Panc1 (cell line): ENCODE measurements around the gene PLCG2. TPM values are rescaled to one million over a fixed set of nuclear protein-coding genes. Genes with fewer than 3 reads are reported as not detected.
"Not testable (repeated sequence)": the region's sequence is repeated elsewhere in the genome, so short reads cannot be mapped to it uniquely, and the experiment has no call there.

ENCODE experiments used
- ATAC-seq: fragments of 200-7000 bp; cut with Tn5 transposase; 2 replicates; pipeline ENCODE4 v1.9.1; 2020; ENCODE audit warnings: mild to moderate bottlenecking, moderate library complexity
- BruUV-seq: library from RNA; stranded (reverse); fragments of 400-500 nt; replicated peaks from 2 replicates; lab custom pipeline; 2021; lab: Mats Ljungman, UMichigan
- CTCF ChIA-PET: fragments of 300-600 bp; sonication (Branson Sonifier 250); formaldehyde crosslinking; loops from one replicate; lab custom pipeline; 2022; ENCODE audit warnings: antibody characterized with exemption; lab: Charles Lee
- POLR2A ChIA-PET: fragments of 300-600 bp; sonication (Branson Sonifier 250); formaldehyde crosslinking; loops from one replicate; lab custom pipeline; 2022; ENCODE audit warnings: antibody characterized with exemption; lab: Charles Lee
- DNase-seq: peaks from one replicate; pipeline ENCODE4 v3.0.0-alpha.2; 2010; ENCODE audit warnings: low read depth, low spot score
- H3K27ac ChIP-seq: 2 replicates; pipeline ENCODE4 v1.5.1; 2011; ENCODE audit warnings: mild to moderate bottlenecking, low read length, inconsistent platforms
- H3K27me3 ChIP-seq: fragments of 200-500 bp; sonication (Bioruptor generic); 2 replicates; pipeline ENCODE4 v1.6.0; 2014; ENCODE audit warnings: low read length, inconsistent platforms; ENCODE audit not compliant: control insufficient read depth, insufficient read depth
- H3K36me3 ChIP-seq: fragments of 200-500 bp; sonication (Bioruptor generic); 2 replicates; pipeline ENCODE4 v1.5.1; 2014; ENCODE audit warnings: inconsistent platforms, mild to moderate bottlenecking, low read length, moderate library complexity; ENCODE audit not compliant: control insufficient read depth, insufficient read depth
- H3K4me1 ChIP-seq: 2 replicates; pipeline ENCODE4 v1.5.1; 2011; ENCODE audit warnings: inconsistent platforms, mild to moderate bottlenecking, low read length, moderate library complexity; ENCODE audit not compliant: control insufficient read depth, insufficient read depth
- H3K4me3 ChIP-seq, 2 experiments: 2 replicates each; pipeline ENCODE4 v1.5.1; 2011 to 2012; ENCODE audit warnings: low read depth in 2 of 2, low read length in 2 of 2, mild to moderate bottlenecking in 2 of 2, inconsistent platforms in 1 of 2, moderate library complexity in 1 of 2
- H3K9me3 ChIP-seq: fragments of 200-500 bp; sonication (Bioruptor generic); 2 replicates; pipeline ENCODE4 v1.5.1; 2014; ENCODE audit warnings: low read depth, mild to moderate bottlenecking, inconsistent platforms, low read length, moderate library complexity; ENCODE audit not compliant: control insufficient read depth, insufficient read depth
- CTCF ChIP-seq: fragments of 450-650 bp; IDR thresholded peaks from 2 replicates; pipeline ENCODE4 v1.5.1; 2017; ENCODE audit warnings: mild to moderate bottlenecking
- POLR2AphosphoS5 ChIP-seq: IDR thresholded peaks from 2 replicates; pipeline ENCODE4 v1.6.1; 2012; ENCODE audit warnings: mild to moderate bottlenecking, low read depth, low read length, moderate library complexity
- REST ChIP-seq, 2 experiments: IDR thresholded peaks; 2 replicates each; pipeline ENCODE4 v1.6.1; 2011 to 2012; ENCODE audit warnings: low read depth in 2 of 2, control low read depth in 1 of 2, low read length in 1 of 2, mild to moderate bottlenecking in 1 of 2, moderate library complexity in 1 of 2; ENCODE audit not compliant: insufficient read depth in 1 of 2
- SIN3A ChIP-seq: IDR thresholded peaks from 2 replicates; pipeline ENCODE4 v1.6.1; 2012; ENCODE audit warnings: low read depth, mild to moderate bottlenecking, low read length, moderate library complexity, borderline replicate concordance; ENCODE audit not compliant: insufficient read depth
- TCF7L2 ChIP-seq: IDR thresholded peaks from 2 replicates; pipeline ENCODE4 v1.6.1; 2011; ENCODE audit warnings: mild to moderate bottlenecking, low read depth, low read length, inconsistent platforms
- in situ Hi-C: cut with HindIII; loops from 2 replicates; pipeline ENCODE4 v1.10.0; 2016; ENCODE audit warnings: low sequenced_read_pairs, low pct_unique_long_range_greater_than_20kb
- intact Hi-C: fragments of 100-400 bp; cut with micrococcal nuclease; formaldehyde crosslinking; loops from one replicate; pipeline ENCODE4 v1.10.0; 2022; ENCODE audit not compliant: unreplicated experiment
- total RNA-seq: library from RNA; stranded (reverse); gene quantifications from one replicate; pipeline ENCODE4 v1.2.1, GENCODE V29; 2021; ENCODE audit not compliant: unreplicated experiment

PLCG2 gene
- total RNA-seq, 1 experiment from 2014 or later = 10.8 TPM

- POLR2A ChIA-PET = no interaction called here
- DNase-seq (no peak), ATAC-seq (no peak)
- intact Hi-C loops (no loop called here), in situ Hi-C loops (no loop called here)
- no peaks in the 10 kb centered on the region for H3K27me3 ChIP-seq
- no TSS peak for BruUV-seq
- TF ChIP-seq POLR2AphosphoS5 (no peak), SIN3A (no peak), REST (IDR thresholded peaks at IDR 0.05; ENCODE audit: insufficient read depth in 1 of 2, low read depth in 2 of 2, low read length in 1 of 2) (no peak), CTCF (no peak), TCF7L2 (no peak)
- H3K36me3 ChIP-seq = no peaks in the 10 kb centered on the region
- no peaks in the 10 kb centered on the region for H3K4me1 ChIP-seq
- CTCF ChIA-PET = no interaction called here
- no peak overlapping the region for H3K4me3 ChIP-seq
- no peaks in the 10 kb centered on the region for H3K9me3 ChIP-seq
- no peak overlapping the region for H3K27ac ChIP-seq
Measured at GRCh38 chr16:81933361-81933760, 154.3 kb downstream of the PLCG2 start.

- ATAC-seq, H3K27ac ChIP-seq, DNase-seq, BruUV-seq, POLR2A ChIA-PET, CTCF ChIA-PET, H3K4me3 ChIP-seq, intact Hi-C loops, H3K9me3 ChIP-seq, H3K27me3 ChIP-seq, in situ Hi-C loops, H3K36me3 ChIP-seq, H3K4me1 ChIP-seq: not testable (repeated sequence)
Measured at GRCh38 chr16:81934711-81935110, 155.6 kb downstream of the PLCG2 start.

GRCh38 chr16:81936209-81937000 lies 157.3 kb downstream of the PLCG2 start:
- no TSS peak for BruUV-seq
- no peak overlapping the region for H3K27ac ChIP-seq
- H3K9me3 ChIP-seq = no peaks in the 10 kb centered on the region
- no peaks in the 10 kb centered on the region for H3K27me3 ChIP-seq
- intact Hi-C loops = no loop called here
- in situ Hi-C loops = no loop called here
- POLR2A ChIA-PET = no interaction called here
- DNase-seq (no peak), ATAC-seq (no peak)
- no peak overlapping the region for H3K4me3 ChIP-seq
- TF ChIP-seq SIN3A = no peak
- no peak for TF ChIP-seq REST (IDR thresholded peaks at IDR 0.05; ENCODE audit: insufficient read depth in 1 of 2, low read depth in 2 of 2, low read length in 1 of 2)
- no peak for TF ChIP-seq TCF7L2
- no peak for TF ChIP-seq POLR2AphosphoS5
- no peak for TF ChIP-seq CTCF
- no peaks in the 10 kb centered on the region for H3K4me1 ChIP-seq
- CTCF ChIA-PET = no interaction called here
- H3K36me3 ChIP-seq = no peaks in the 10 kb centered on the region
